ENCODE measurements around the gene MRPS11. TPM values are rescaled to one million over a fixed set of nuclear protein-coding genes. Genes with fewer than 3 reads are reported as not detected.

MRPS11 gene
- total RNA-seq, 1 donor from 2014 or later, result 15.8 TPM

DNA sequence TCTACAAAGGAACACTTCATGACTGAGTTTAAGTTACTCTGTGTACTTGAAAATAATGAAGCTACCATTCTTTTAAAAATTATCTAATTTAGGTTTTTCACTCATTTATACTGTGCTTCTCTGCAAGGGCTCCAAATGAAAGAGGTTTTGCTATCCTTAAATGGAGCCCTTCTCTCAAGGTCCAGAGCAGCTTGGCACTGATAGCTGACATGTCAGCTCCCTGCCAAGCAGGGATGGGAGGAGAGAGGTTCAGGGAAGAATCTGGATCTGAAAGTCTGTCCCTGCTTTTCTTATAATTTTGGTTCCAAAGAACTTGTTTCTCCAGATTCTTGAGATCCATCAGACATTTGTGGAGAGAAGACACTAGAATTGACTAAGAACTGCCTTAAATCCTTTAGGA lies 39.1 kb downstream of the MRPS11 start:
- DNase-seq (ENCODE audit: low spot score), result no peak
- TF ChIP-seq, protein P1, sequence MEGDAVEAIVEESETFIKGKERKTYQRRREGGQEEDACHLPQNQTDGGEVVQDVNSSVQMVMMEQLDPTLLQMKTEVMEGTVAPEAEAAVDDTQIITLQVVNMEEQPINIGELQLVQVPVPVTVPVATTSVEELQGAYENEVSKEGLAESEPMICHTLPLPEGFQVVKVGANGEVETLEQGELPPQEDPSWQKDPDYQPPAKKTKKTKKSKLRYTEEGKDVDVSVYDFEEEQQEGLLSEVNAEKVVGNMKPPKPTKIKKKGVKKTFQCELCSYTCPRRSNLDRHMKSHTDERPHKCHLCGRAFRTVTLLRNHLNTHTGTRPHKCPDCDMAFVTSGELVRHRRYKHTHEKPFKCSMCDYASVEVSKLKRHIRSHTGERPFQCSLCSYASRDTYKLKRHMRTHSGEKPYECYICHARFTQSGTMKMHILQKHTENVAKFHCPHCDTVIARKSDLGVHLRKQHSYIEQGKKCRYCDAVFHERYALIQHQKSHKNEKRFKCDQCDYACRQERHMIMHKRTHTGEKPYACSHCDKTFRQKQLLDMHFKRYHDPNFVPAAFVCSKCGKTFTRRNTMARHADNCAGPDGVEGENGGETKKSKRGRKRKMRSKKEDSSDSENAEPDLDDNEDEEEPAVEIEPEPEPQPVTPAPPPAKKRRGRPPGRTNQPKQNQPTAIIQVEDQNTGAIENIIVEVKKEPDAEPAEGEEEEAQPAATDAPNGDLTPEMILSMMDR (IDR thresholded peaks at IDR 0.05), result no peak
- TF ChIP-seq EZH2 (IDR thresholded peaks at IDR 0.05), result no peak
- TF ChIP-seq EZH2phosphoT487 (IDR thresholded peaks at IDR 0.05), result no peak

DNA sequence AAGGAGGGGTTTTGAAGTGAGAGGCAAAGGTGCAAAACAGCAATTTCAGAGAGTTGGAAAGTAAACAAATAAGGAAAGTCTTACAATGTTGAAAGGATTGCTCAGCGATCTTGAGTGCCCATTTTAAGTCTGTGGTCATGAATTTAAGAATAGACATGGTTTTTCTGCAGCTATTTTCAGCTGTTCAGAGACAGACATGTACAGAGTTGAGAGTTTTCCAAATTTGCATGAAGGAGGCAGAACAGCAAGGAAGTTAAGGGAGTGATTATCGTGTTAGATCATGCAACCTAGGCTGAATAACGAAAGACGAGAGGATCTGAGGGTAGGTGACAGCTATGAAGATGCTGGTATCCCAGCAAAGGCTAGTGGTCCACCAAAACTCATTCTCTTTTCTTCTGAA lies 41.8 kb downstream of the MRPS11 start:
- Histone ChIP-seq H3K4me1 (no peaks in the 10 kb centered on the region), H3K36me3 (no peaks in the 10 kb centered on the region), H3K27me3 (no peaks in the 10 kb centered on the region), H3K4me3 (no peak overlapping the region), H3K9ac (no peak overlapping the region), H2AFZ (replicated peaks) (no peak overlapping the region), H3K27ac (no peak overlapping the region), H3F3A (ENCODE audit: low read depth) (no peaks in the 10 kb centered on the region), H4K20me1 (ENCODE audit: low read depth) (no peaks in the 10 kb centered on the region), H3K79me2 (ENCODE audit: low read depth) (no peaks in the 10 kb centered on the region), H3K9me3 (ENCODE audit: low read depth) (no peaks in the 10 kb centered on the region), H3K4me2 (no peak overlapping the region)
- Mint-ChIP-seq H3K36me3 (peaks cover 33% of the 10 kb centered on the region), H3K27ac (no peak overlapping the region), H3K9me3 (no peaks in the 10 kb centered on the region), H3K4me1 (no peaks in the 10 kb centered on the region), H3K4me3 (no peak overlapping the region), H3K27me3 (ENCODE audit: insufficient read depth, low read depth) (peaks cover 3% of the 10 kb centered on the region)
- no peak for DNase-seq (ENCODE audit: low spot score)
- no peak for TF ChIP-seq EZH2phosphoT487 (IDR thresholded peaks at IDR 0.05)
- no peak for TF ChIP-seq EZH2 (IDR thresholded peaks at IDR 0.05)
- TF ChIP-seq, protein P1 (IDR thresholded peaks at IDR 0.05), result no peak

More for the DNA sequence above, 39.1 kb downstream of the MRPS11 start:
- Mint-ChIP-seq H3K4me1 (no peaks in the 10 kb centered on the region), H3K4me3 (no peak overlapping the region), H3K9me3 (no peaks in the 10 kb centered on the region), H3K27me3 (ENCODE audit: insufficient read depth, low read depth) (peaks cover 3% of the 10 kb centered on the region), H3K27ac (no peak overlapping the region), H3K36me3 (peaks cover 28% of the 10 kb centered on the region)
- no peaks in the 10 kb centered on the region for H3K9me3 ChIP-seq (ENCODE audit: low read depth)
- no peak overlapping the region for H3K4me2 ChIP-seq
- H3K79me2 ChIP-seq (ENCODE audit: low read depth), result no peaks in the 10 kb centered on the region
- no peaks in the 10 kb centered on the region for H3K36me3 ChIP-seq
- no peaks in the 10 kb centered on the region for H3K27me3 ChIP-seq
- H3K4me3 ChIP-seq, result no peak overlapping the region
- no peaks in the 10 kb centered on the region for H4K20me1 ChIP-seq (ENCODE audit: low read depth)
- H3K27ac ChIP-seq, result no peak overlapping the region
- no peaks in the 10 kb centered on the region for H3K4me1 ChIP-seq
- H3K9ac ChIP-seq, result no peak overlapping the region
- no peak overlapping the region for H2AFZ ChIP-seq (replicated peaks)
- H3F3A ChIP-seq (ENCODE audit: low read depth), result peaks cover 3% of the 10 kb centered on the region

DNA sequence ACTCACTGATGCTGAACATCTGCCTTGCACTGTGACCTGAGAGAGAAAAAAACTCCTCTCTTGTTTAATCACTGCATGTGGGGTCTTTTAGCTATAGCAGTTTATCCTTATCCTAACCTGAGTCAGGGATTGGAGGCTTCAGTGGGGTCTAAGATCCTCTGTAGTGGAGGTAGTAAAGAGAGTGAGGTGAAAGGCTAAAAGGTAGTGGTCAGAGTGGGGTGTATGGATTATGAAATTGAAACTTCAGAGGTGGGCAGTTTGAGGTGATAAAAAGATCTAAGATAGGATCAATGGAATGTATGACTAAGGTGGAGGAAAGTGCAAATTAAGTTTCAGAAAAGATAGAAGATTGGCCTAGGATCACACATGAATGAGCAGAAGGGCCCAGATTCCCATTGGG lies 42.5 kb downstream of the MRPS11 start:
- Histone ChIP-seq H3K4me3 (no peak overlapping the region), H3K4me1 (no peaks in the 10 kb centered on the region), H3K27me3 (no peaks in the 10 kb centered on the region), H2AFZ (replicated peaks) (no peak overlapping the region), H3K9ac (no peak overlapping the region), H3K36me3 (no peaks in the 10 kb centered on the region), H3K9me3 (ENCODE audit: low read depth) (no peaks in the 10 kb centered on the region), H3F3A (ENCODE audit: low read depth) (no peaks in the 10 kb centered on the region), H4K20me1 (ENCODE audit: low read depth) (no peaks in the 10 kb centered on the region), H3K27ac (no peak overlapping the region), H3K4me2 (no peak overlapping the region), H3K79me2 (ENCODE audit: low read depth) (no peaks in the 10 kb centered on the region)
- no peak for TF ChIP-seq EZH2 (IDR thresholded peaks at IDR 0.05)
- TF ChIP-seq EZH2phosphoT487 (IDR thresholded peaks at IDR 0.05), result no peak
- TF ChIP-seq, protein P1 (IDR thresholded peaks at IDR 0.05), result no peak
- no peaks in the 10 kb centered on the region for H3K9me3 Mint-ChIP-seq
- H3K4me3 Mint-ChIP-seq, result no peak overlapping the region
- DNase-seq (ENCODE audit: low spot score), result no peak
- H3K27me3 Mint-ChIP-seq (ENCODE audit: insufficient read depth, low read depth), result no peaks in the 10 kb centered on the region
- H3K4me1 Mint-ChIP-seq, result no peaks in the 10 kb centered on the region
- H3K36me3 Mint-ChIP-seq, result peaks cover 33% of the 10 kb centered on the region
- no peak overlapping the region for H3K27ac Mint-ChIP-seq
